Measurements from ENCODE around the gene ADNP. TPM values are rescaled to one million over a fixed set of nuclear protein-coding genes. Genes with fewer than 3 reads are reported as not detected.

ADNP gene
- total RNA-seq, 4 donors from 2014 or later, result 58.9 to 77.1 (median 72.6) TPM

DNA sequence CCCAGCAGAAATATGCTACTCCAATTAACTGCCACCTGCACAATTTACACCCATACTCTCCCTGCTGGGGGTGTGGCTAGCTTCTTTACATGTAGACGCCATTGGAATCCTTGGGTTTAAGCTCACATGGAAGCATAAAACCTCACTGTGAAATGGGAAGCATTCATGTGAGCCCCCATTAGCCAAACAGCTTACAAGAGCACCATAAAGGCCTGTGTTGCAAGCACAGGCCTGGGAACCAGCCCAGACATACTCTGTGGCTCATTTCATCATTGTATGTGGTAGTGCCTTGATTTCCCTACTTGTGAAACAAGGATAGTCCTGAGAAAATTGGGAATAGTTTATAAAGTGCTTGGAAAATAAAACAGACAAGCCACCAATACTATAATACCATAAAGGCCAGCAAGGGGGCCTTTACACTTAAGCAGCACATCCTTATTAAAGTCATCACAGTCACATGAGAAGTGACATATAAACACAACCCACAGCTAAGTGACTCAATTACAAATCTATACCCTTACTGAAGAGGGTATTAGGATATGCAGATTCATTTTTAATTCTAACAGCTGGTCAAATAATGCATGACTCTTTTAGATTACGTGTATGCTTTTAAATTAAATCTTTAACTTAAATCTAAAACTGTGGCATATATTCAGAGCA, 6.8 kb downstream of the ADNP start:
- Histone ChIP-seq H3K36me3 (peaks cover 4% of the 10 kb centered on the region), H3K27me3 (no peaks in the 10 kb centered on the region), H3K4me3 (no peak overlapping the region), H3K27ac (no peak overlapping the region), H3K9me3 (no peaks in the 10 kb centered on the region), H3K4me1 (peaks cover 81% of the 10 kb centered on the region)
- DNase-seq (ENCODE audit: low spot score in 2 of 2), result no peak
- 49% methylated on average over 2 of the region's 2 CpGs for WGBS
- no peak for TF ChIP-seq POLR2AphosphoS5 (IDR thresholded peaks at IDR 0.05)
- TF ChIP-seq EP300 (IDR thresholded peaks at IDR 0.05), result no peak
- no peak for TF ChIP-seq POLR2A (IDR thresholded peaks at IDR 0.05)
- TF ChIP-seq, protein P1, sequence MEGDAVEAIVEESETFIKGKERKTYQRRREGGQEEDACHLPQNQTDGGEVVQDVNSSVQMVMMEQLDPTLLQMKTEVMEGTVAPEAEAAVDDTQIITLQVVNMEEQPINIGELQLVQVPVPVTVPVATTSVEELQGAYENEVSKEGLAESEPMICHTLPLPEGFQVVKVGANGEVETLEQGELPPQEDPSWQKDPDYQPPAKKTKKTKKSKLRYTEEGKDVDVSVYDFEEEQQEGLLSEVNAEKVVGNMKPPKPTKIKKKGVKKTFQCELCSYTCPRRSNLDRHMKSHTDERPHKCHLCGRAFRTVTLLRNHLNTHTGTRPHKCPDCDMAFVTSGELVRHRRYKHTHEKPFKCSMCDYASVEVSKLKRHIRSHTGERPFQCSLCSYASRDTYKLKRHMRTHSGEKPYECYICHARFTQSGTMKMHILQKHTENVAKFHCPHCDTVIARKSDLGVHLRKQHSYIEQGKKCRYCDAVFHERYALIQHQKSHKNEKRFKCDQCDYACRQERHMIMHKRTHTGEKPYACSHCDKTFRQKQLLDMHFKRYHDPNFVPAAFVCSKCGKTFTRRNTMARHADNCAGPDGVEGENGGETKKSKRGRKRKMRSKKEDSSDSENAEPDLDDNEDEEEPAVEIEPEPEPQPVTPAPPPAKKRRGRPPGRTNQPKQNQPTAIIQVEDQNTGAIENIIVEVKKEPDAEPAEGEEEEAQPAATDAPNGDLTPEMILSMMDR (IDR thresholded peaks at IDR 0.05), result no peak

DNA sequence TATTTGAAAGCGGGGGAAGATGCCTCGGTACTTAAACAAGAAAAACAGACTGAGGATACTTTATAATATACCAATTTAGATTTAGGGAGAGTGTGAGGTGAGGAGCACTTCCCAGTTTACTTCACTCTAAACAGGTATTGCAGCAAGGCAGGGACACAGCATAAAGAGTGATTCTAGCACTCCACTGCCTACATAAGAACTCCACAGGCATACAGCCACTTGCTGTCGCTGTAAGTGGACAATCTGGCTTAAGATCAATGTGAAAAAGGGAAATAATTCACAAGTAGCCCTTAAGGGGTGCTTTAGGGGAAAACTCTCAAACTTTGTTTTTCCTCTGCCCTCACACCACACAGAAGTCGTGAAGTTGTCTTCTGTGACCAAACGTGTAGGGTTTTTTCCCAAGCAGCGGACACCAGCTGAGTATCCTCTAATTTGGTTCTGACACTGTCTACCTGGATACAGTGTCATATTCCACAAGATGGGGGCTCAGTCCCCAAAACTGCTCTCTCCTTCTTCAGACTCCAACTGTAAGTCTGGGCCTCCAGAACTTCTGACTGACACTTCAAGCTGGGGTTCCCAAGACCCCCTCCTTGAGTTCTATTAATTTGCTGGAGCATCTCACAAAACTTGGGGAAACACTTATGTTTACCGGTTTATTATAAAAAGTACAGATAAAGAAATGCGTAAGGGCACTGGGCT, 9.3 kb downstream of the ADNP start:
- Histone ChIP-seq H3K36me3 (no peaks in the 10 kb centered on the region), H3K9me3 (no peaks in the 10 kb centered on the region), H3K4me3 (no peak overlapping the region), H3K27me3 (no peaks in the 10 kb centered on the region), H3K4me1 (peaks cover 82% of the 10 kb centered on the region), H3K27ac (no peak overlapping the region)
- TF ChIP-seq POLR2AphosphoS5 (IDR thresholded peaks at IDR 0.05) (no peak), EP300 (IDR thresholded peaks at IDR 0.05) (no peak), POLR2A (IDR thresholded peaks at IDR 0.05) (no peak)
- TF ChIP-seq, protein P1 (IDR thresholded peaks at IDR 0.05), result no peak
- WGBS, result 69% methylated on average over 8 of the region's 8 CpGs
- DNase-seq (ENCODE audit: low spot score in 2 of 2), result no peak

DNA sequence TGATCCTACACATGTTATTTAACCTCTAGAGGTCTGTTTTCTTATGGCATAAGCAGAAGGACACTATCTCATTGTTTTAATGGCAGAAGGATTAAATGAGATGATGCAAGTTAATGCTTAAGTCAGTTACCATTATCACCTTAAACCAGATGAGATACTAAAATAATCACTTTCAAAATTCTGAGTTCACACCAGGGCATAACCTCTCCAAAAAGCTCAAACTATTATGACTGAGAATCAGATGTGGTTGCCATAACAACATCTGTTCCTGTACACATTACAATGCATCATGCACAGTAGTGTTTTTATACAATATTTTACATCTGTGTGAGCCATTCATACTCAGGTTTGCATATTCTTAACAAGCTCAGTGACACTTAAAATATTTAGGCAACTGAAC, 10.2 kb downstream of the ADNP start:
- peaks cover 82% of the 10 kb centered on the region for H3K4me1 ChIP-seq
- H3K27me3 ChIP-seq, result no peaks in the 10 kb centered on the region
- no peak overlapping the region for H3K27ac ChIP-seq
- no peak overlapping the region for H3K4me3 ChIP-seq
- H3K9me3 ChIP-seq, result no peaks in the 10 kb centered on the region
- no peak for DNase-seq (ENCODE audit: low spot score in 2 of 2)
- no peak for TF ChIP-seq POLR2AphosphoS5 (IDR thresholded peaks at IDR 0.05)
- TF ChIP-seq POLR2A (IDR thresholded peaks at IDR 0.05), result no peak
- TF ChIP-seq EP300 (IDR thresholded peaks at IDR 0.05), result no peak
- TF ChIP-seq, protein P1 (IDR thresholded peaks at IDR 0.05), result no peak
- H3K36me3 ChIP-seq, result no peaks in the 10 kb centered on the region

DNA sequence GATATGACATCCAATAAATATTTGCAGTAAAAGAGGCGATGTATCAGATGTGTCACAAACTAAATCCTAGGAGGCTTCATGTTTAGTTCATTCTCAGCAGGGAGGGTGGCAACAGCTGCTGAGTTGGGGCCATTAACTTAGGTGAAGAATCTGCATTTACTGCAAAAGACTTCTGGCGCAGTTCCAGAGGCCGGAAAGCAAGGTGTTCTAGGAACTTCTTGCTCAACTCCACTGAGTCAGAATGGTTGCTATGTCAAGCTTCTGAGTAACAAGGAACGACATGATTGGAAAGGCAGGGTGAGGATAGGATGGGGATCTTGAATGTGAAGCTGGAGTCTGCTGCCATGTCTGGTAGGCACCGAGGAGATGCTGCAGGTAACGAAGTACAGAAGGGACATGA, 11.7 kb downstream of the ADNP start:
- DNase-seq (ENCODE audit: low spot score in 2 of 2), result no peak
- WGBS, result 65% methylated on average over 6 of the region's 6 CpGs
- Histone ChIP-seq H3K9me3 (no peaks in the 10 kb centered on the region), H3K27ac (no peak overlapping the region), H3K4me3 (no peak overlapping the region), H3K4me1 (peaks cover 85% of the 10 kb centered on the region), H3K36me3 (no peaks in the 10 kb centered on the region), H3K27me3 (no peaks in the 10 kb centered on the region)
- no peak for TF ChIP-seq POLR2AphosphoS5 (IDR thresholded peaks at IDR 0.05)
- TF ChIP-seq, protein P1 (IDR thresholded peaks at IDR 0.05), result no peak
- no peak for TF ChIP-seq POLR2A (IDR thresholded peaks at IDR 0.05)
- no peak for TF ChIP-seq EP300 (IDR thresholded peaks at IDR 0.05)

DNA sequence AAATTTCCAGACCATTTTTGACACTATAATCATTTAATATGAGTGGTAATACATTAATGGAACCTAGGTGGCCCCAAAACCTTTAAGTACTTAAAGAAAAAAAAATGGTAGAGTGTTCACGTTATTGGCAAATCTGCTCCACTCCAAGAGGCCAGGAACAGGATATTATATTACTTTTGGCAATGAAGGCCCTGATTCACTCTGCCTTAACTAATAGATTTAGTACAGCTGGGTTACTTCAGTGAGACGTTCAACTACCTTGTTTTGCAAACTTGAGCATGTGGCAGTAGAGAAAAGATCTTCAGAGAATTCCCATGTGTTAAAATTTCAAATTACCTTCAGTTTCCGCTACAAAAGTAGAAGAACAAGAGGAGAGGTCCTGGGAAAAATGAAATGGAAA, 12.8 kb downstream of the ADNP start:
- 43% methylated on average over 3 of the region's 3 CpGs for WGBS
- H3K9me3 ChIP-seq, result no peaks in the 10 kb centered on the region
- no peak overlapping the region for H3K27ac ChIP-seq
- no peak overlapping the region for H3K4me3 ChIP-seq
- TF ChIP-seq, protein P1 (IDR thresholded peaks at IDR 0.05), result no peak
- no peak for TF ChIP-seq EP300 (IDR thresholded peaks at IDR 0.05)
- TF ChIP-seq POLR2AphosphoS5 (IDR thresholded peaks at IDR 0.05), result no peak
- no peak for TF ChIP-seq POLR2A (IDR thresholded peaks at IDR 0.05)
- H3K27me3 ChIP-seq, result no peaks in the 10 kb centered on the region
- H3K4me1 ChIP-seq, result peaks cover 87% of the 10 kb centered on the region
- H3K36me3 ChIP-seq, result no peaks in the 10 kb centered on the region
- DNase-seq (ENCODE audit: low spot score in 2 of 2), result no peak
